Transverse colon (tissue), 4 donors: Measurements from ENCODE around the gene PLXNA2. TPM values are rescaled to one million over a fixed set of nuclear protein-coding genes. Genes with fewer than 3 reads are reported as not detected.

Experiments
- DNase-seq: peaks from one replicate; pipeline ENCODE4 v3.0.0-alpha.2; 2019
- H3K27ac ChIP-seq, 4 donors: fragments of 200-600 bp; sonication (generic); 2 replicates each; pipeline ENCODE4 v1.5.1; 2016 to 2018; ENCODE audit warnings: inconsistent platforms in 4 of 4
- H3K27me3 ChIP-seq: fragments of 200-600 bp; sonication (generic); 2 replicates; pipeline ENCODE4 v1.5.1; 2017; ENCODE audit warnings: inconsistent platforms
- H3K36me3 ChIP-seq, 4 donors: fragments of 200-600 bp; sonication (generic); 2 replicates each; pipeline ENCODE4 v1.5.1; 2017 to 2019; ENCODE audit warnings: inconsistent platforms in 4 of 4
- H3K4me1 ChIP-seq, 4 donors: fragments of 200-600 bp; sonication (generic); 2 replicates each; pipeline ENCODE4 v1.5.1; 2017 to 2020; ENCODE audit warnings: inconsistent platforms in 4 of 4
- H3K4me3 ChIP-seq, 4 donors: fragments of 200-600 bp; sonication (generic); 1 replicate in 1 of 4; 2 replicates in 3 of 4; pipeline versions ENCODE4 v1.5.1 to v1.6.1; 2017 to 2019; ENCODE audit warnings: inconsistent platforms in 4 of 4
- H3K9me3 ChIP-seq, 2 donors: fragments of 200-600 bp; sonication (generic); 2 replicates each; pipeline ENCODE4 v1.5.1; 2017 to 2019; ENCODE audit warnings: inconsistent platforms in 2 of 2
- CTCF ChIP-seq, 5 experiments: fragments of 200-600 bp in 3 of 5; fragments of 450-650 bp in 2 of 5; sonication (generic) in 3 of 5; IDR thresholded peaks; 1 replicate in 2 of 5; 2 replicates in 3 of 5; pipeline ENCODE4 v1.5.1; 2016 to 2017; ENCODE audit warnings: antibody characterized with exemption in 5 of 5, inconsistent platforms in 3 of 5, mild to moderate bottlenecking in 2 of 5, moderate library complexity in 1 of 5
- EP300 ChIP-seq: sonication (generic); formaldehyde crosslinking; IDR thresholded peaks from one replicate; pipeline ENCODE4 v1.6.1; 2017; ENCODE audit warnings: antibody characterized with exemption, low read depth
- POLR2A ChIP-seq: fragments of 450-650 bp; IDR thresholded peaks from one replicate; pipeline ENCODE4 v1.6.1; 2016; ENCODE audit warnings: antibody characterized with exemption, mild to moderate bottlenecking, moderate library complexity
- POLR2AphosphoS5 ChIP-seq, 3 donors: sonication (generic); formaldehyde crosslinking; IDR thresholded peaks; one replicate each; pipeline ENCODE4 v1.6.1; 2016; ENCODE audit warnings: antibody characterized with exemption in 3 of 3
- WGBS, 2 donors: methylation state at CpG; one replicate each; pipeline ENCODE4 v1.1.5; 2018; ENCODE audit warnings: low coverage in 1 of 2; 5-methylcytosine and 5-hydroxymethylcytosine counted together
- in situ Hi-C, 4 donors: fragments of 200-750 bp; cut with MboI; loops; one replicate each; pipeline versions ENCODE4 v1.15.0 to v1.15.1; 2017; ENCODE audit warnings: low sequenced_read_pairs in 3 of 4, low pct_ligation_motif_present in 1 of 4, low pct_unique_long_range_greater_than_20kb in 1 of 4
- intact Hi-C: fragments of 100-400 bp; cut with DNase I; formaldehyde crosslinking; loops from one replicate; pipeline ENCODE4 v1.15.1; 2023; ENCODE audit warnings: low total_unique reads
- total RNA-seq, 4 donors: library from RNA; depleted of rRNA; stranded (reverse); fragments of >200 nt; gene quantifications; one replicate each; pipeline ENCODE4 v1.1.0, GENCODE V29; 2016

PLXNA2 gene
- total RNA-seq, 4 donors from 2014 or later: 77.4 to 140 (median 85.5) TPM

GRCh38 chr1:208216062-208216461, 28.1 kb downstream of the PLXNA2 start:
- TF ChIP-seq POLR2AphosphoS5 (IDR thresholded peaks at IDR 0.05): no peak
- TF ChIP-seq EP300: no peak
- no peak for TF ChIP-seq POLR2A
- no peak for TF ChIP-seq CTCF (IDR thresholded peaks at IDR 0.05)
- no peaks in the 10 kb centered on the region for H3K9me3 ChIP-seq
- DNase-seq: no peak
- in situ Hi-C loops (no loop called here), intact Hi-C loops (no loop called here)
- 65% methylated on average over 1 of the region's 1 CpG; no CpG with 5 or more reads in 1 of the 2 donors for WGBS, 2 donors
- H3K36me3 ChIP-seq: peaks cover 0 to 12% (median 5%) of the 10 kb centered on the region in 4 donors
- no peaks in the 10 kb centered on the region for H3K27me3 ChIP-seq
- H3K27ac ChIP-seq: no peak overlapping the region
- peaks cover 7 to 29% (median 9%) of the 10 kb centered on the region in 4 donors for H3K4me1 ChIP-seq
- H3K4me3 ChIP-seq: no peak overlapping the region

GRCh38 chr1:208215393-208215792, 28.8 kb downstream of the PLXNA2 start:
- no peak overlapping the region for H3K4me3 ChIP-seq
- peaks cover 7 to 29% (median 9%) of the 10 kb centered on the region in 4 donors for H3K4me1 ChIP-seq

GRCh38 chr1:208213786-208214185, 30.4 kb downstream of the PLXNA2 start:
- intact Hi-C loops: no loop called here
- H3K27ac ChIP-seq: no peak overlapping the region

More at GRCh38 chr1:208215393-208215792, 28.8 kb downstream of the PLXNA2 start:
- no peaks in the 10 kb centered on the region for H3K27me3 ChIP-seq
- H3K36me3 ChIP-seq: peaks cover 0 to 12% (median 5%) of the 10 kb centered on the region in 4 donors
- intact Hi-C loops: no loop called here
- in situ Hi-C loops: no loop called here
- no peaks in the 10 kb centered on the region for H3K9me3 ChIP-seq
- no peak overlapping the region for H3K27ac ChIP-seq
- no peak for DNase-seq
- TF ChIP-seq EP300 (no peak), CTCF (IDR thresholded peaks at IDR 0.05) (no peak), POLR2AphosphoS5 (IDR thresholded peaks at IDR 0.05) (no peak), POLR2A (no peak)

GRCh38 chr1:208212893-208213292, 31.3 kb downstream of the PLXNA2 start:
- 89 to 94% methylated on average over 1 of the region's 1 CpG for WGBS, 2 donors
- Histone ChIP-seq H3K36me3 (peaks cover 0 to 12% (median 5%) of the 10 kb centered on the region in 4 donors), H3K9me3 (no peaks in the 10 kb centered on the region), H3K4me1 (peaks cover 0 to 13% (median 4%) of the 10 kb centered on the region in 4 donors), H3K27me3 (no peaks in the 10 kb centered on the region), H3K4me3 (no peak overlapping the region), H3K27ac (no peak overlapping the region)
- TF ChIP-seq POLR2A: no peak
- no peak for TF ChIP-seq POLR2AphosphoS5 (IDR thresholded peaks at IDR 0.05)
- TF ChIP-seq EP300: no peak
- no peak for TF ChIP-seq CTCF (IDR thresholded peaks at IDR 0.05)
- intact Hi-C loops (no loop called here), in situ Hi-C loops (no loop called here)
- DNase-seq: no peak

More at GRCh38 chr1:208213786-208214185, 30.4 kb downstream of the PLXNA2 start:
- H3K9me3 ChIP-seq: no peaks in the 10 kb centered on the region
- in situ Hi-C loops: no loop called here
- peaks cover 0 to 13% (median 3%) of the 10 kb centered on the region in 4 donors for H3K4me1 ChIP-seq
- no peaks in the 10 kb centered on the region for H3K27me3 ChIP-seq
- no peak for DNase-seq
- H3K36me3 ChIP-seq: peaks cover 0 to 12% (median 5%) of the 10 kb centered on the region in 4 donors
- no peak for TF ChIP-seq EP300
- TF ChIP-seq POLR2A: no peak
- no peak for TF ChIP-seq CTCF (IDR thresholded peaks at IDR 0.05)
- no peak for TF ChIP-seq POLR2AphosphoS5 (IDR thresholded peaks at IDR 0.05)
- 55 to 58% methylated on average over 3 of the region's 3 CpGs for WGBS, 2 donors
- H3K4me3 ChIP-seq: no peak overlapping the region
